ENCODE results near the gene ACOT9.
"Not testable (repeated sequence)": the region's sequence is repeated elsewhere in the genome, so short reads cannot be mapped to it uniquely, and the experiment has no call there.

ACOT9 gene

GRCh38 chrX:23765449-23765848 is 22.4 kb upstream of the ACOT9 start:
- no peak for DNase-seq (ENCODE audit: low spot score)

GRCh38 chrX:23764188-23764984 is 21.3 kb upstream of the ACOT9 start:
- no peak for DNase-seq (ENCODE audit: low spot score)

GRCh38 chrX:23759821-23760220 is 16.7 kb upstream of the ACOT9 start:
- no peak for DNase-seq (ENCODE audit: low spot score)

GRCh38 chrX:23756165-23756564 is 13.1 kb upstream of the ACOT9 start:
- peak; percentile 78 for DNase-seq (ENCODE audit: low spot score)

- DNase-seq (ENCODE audit: low spot score) = no peak
Measured at GRCh38 chrX:23754664-23755063, 11.6 kb upstream of the ACOT9 start.

GRCh38 chrX:23752740-23753415 is 9.8 kb upstream of the ACOT9 start:
- no peak for DNase-seq (ENCODE audit: low spot score)

- DNase-seq (ENCODE audit: low spot score) = no peak
Measured at GRCh38 chrX:23749576-23749975, 6.5 kb upstream of the ACOT9 start.

GRCh38 chrX:23749129-23749528 is 6.1 kb upstream of the ACOT9 start:
- DNase-seq (ENCODE audit: low spot score) = no peak

GRCh38 chrX:23745786-23746185 is 2.7 kb upstream of the ACOT9 start:
- no peak for DNase-seq (ENCODE audit: low spot score)

- DNase-seq (ENCODE audit: low spot score) = not testable (repeated sequence)
Measured at GRCh38 chrX:23743623-23743971, 521 bp upstream of the ACOT9 start.

- peak; percentile 6 for DNase-seq (ENCODE audit: low spot score)
Measured at GRCh38 chrX:23742174-23742696, 841 bp downstream of the ACOT9 start.

- no peak for DNase-seq (ENCODE audit: low spot score)
Measured at GRCh38 chrX:23737413-23737812, 5.7 kb downstream of the ACOT9 start.

GRCh38 chrX:23736030-23736429 is 7.0 kb downstream of the ACOT9 start:
- DNase-seq (ENCODE audit: low spot score) = no peak

GRCh38 chrX:23732704-23733103 is 10.4 kb downstream of the ACOT9 start:
- DNase-seq (ENCODE audit: low spot score) = no peak

- no peak for DNase-seq (ENCODE audit: low spot score)
Measured at GRCh38 chrX:23731951-23732350, 11.1 kb downstream of the ACOT9 start.

GRCh38 chrX:23729214-23729613 is 13.9 kb downstream of the ACOT9 start:
- DNase-seq (ENCODE audit: low spot score) = no peak

GRCh38 chrX:23727206-23727605 is 15.9 kb downstream of the ACOT9 start:
- no peak for DNase-seq (ENCODE audit: low spot score)

- DNase-seq (ENCODE audit: low spot score) = no peak
Measured at GRCh38 chrX:23726191-23726590, 16.9 kb downstream of the ACOT9 start.

GRCh38 chrX:23720117-23720677 is 22.9 kb downstream of the ACOT9 start:
- no peak for DNase-seq (ENCODE audit: low spot score)

- no peak for DNase-seq (ENCODE audit: low spot score)
Measured at GRCh38 chrX:23705235-23705634, 37.8 kb downstream of the ACOT9 start.

- DNase-seq (ENCODE audit: low spot score) = no peak
Measured at GRCh38 chrX:23704673-23705206, 38.3 kb downstream of the ACOT9 start.

GRCh38 chrX:23699636-23700194 is 43.4 kb downstream of the ACOT9 start:
- peak; percentile 25 for DNase-seq (ENCODE audit: low spot score)

- DNase-seq (ENCODE audit: low spot score) = peak; percentile 59
Measured at GRCh38 chrX:23694606-23695005, 48.5 kb downstream of the ACOT9 start.

Measured in hematopoietic multipotent progenitor cell treated with erythropoietin and hydrocortisone succinate and interleukin-3 and kit ligand, for 15 days (in vitro differentiated cells).